GM21737 (cell line): ENCODE data around the gene HABP4.

ENCODE experiments used
- ATAC-seq: cut with Tn5 transposase; IDR thresholded peaks from one replicate; pipeline ENCODE4 v1.9.1; 2021; ENCODE audit warnings: mild to moderate bottlenecking, moderate library complexity; ENCODE audit not compliant: unreplicated experiment

The HABP4 gene, protein sequence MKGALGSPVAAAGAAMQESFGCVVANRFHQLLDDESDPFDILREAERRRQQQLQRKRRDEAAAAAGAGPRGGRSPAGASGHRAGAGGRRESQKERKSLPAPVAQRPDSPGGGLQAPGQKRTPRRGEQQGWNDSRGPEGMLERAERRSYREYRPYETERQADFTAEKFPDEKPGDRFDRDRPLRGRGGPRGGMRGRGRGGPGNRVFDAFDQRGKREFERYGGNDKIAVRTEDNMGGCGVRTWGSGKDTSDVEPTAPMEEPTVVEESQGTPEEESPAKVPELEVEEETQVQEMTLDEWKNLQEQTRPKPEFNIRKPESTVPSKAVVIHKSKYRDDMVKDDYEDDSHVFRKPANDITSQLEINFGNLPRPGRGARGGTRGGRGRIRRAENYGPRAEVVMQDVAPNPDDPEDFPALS

DNA sequence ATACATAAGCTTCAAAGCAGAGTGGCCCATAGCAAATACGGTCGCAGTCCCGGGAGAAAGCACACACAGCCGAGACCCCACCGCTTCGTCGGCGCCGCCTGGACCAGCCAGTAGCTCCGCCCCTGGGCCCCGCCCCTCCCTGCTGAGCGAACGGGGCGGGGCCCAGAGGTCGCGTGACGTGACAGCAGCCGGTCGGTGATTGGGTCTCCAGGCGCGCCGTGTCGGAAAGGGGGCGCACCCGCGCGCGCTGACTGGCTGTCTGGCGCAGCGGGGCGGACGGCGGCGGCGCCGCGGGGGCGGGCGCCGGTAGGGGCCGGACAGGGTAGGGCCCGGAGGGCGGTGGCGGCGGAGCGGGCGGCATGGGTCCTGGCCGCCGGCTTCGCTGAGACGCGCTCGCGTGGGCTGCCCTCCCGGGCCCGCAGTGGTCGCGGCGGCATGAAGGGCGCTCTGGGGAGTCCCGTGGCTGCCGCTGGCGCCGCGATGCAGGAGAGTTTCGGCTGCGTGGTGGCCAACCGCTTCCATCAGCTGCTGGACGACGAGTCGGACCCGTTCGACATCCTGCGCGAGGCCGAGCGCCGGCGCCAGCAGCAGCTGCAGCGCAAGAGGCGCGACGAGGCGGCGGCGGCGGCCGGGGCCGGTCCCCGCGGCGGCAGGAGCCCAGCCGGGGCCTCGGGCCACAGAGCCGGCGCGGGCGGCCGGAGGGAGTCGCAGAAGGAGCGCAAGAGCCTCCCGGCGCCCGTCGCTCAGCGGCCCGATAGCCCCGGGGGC is at the start of gene HABP4:
TSS of gene HABP4 (plus strand) at position 325 of the 768 bp plus-strand sequence. CDS start at position 436, 111 bp downstream.
- ATAC-seq = peak; percentile 96

DNA sequence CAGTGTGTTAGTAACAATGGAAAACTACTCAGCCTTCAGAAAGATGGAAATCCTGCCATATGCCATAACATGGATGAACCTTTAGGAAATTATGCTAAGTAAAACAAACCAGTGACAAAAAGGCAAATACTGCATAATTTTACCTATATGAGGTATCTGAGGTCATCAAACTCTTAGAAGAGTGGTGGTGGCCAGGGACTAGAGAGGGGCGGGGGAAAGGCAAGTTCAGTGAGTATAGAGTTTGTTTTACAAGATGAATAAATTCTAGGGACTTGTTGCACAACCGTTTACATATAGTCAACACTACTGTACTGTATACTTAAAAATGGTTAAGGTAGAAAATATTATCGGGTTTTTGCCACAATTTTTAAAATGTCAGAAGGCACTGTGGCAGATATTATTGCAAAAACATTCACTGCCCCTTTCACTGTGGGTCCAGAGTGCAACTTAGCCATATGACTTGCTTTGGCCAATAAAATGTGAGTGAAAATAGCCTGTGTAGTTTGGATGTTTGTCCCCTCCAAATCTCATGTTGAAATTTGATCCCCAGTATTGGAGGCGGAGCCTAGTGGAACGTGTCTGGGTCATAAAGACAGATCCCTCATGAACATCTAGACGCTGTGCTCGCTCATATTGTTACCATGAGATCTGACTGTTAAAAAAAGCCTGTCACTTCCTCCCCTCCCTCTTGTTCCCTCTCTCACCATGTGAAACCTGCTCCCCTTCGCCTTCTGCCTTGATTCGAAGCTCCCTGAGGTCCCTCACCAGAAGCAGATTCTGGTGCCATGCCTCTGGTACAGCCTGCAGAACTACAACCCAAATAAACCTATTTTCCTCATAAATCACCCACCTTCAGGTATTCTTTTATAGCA is 41.3 kb upstream of the HABP4 start:
- no peak for ATAC-seq

DNA sequence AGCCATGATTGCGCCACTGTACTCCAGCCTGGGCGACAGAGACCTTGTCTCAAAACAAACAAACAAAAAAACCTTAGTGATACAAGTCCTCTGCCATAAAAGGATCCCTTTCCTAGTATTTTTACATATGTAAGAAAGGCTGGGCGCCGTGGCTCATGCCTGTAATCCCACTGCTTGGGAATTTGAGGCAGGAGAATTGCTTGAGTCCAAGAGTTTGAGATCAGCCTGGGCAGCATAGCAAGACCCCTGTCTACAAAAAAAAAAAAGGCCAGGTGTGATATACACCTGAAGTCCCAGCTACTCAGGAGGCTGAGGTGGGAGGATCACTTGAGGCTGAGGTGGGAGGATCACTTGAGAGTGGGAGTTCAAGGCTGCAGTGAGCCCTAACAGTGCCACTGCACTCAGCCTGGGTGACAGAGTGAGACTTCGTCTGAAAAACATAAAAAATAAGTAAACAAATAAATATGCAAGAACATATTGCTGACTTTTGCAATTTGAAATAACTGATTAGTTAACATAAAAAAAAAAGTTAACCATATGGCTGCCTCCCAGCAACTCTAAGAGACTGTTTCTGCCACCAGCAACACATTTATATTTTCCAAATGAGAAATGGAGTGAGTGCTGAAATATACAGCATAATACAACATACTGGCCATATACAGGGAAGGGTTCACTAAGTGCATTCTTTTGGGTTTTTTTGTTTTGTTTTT is 38.7 kb upstream of the HABP4 start:
- ATAC-seq = no peak

DNA sequence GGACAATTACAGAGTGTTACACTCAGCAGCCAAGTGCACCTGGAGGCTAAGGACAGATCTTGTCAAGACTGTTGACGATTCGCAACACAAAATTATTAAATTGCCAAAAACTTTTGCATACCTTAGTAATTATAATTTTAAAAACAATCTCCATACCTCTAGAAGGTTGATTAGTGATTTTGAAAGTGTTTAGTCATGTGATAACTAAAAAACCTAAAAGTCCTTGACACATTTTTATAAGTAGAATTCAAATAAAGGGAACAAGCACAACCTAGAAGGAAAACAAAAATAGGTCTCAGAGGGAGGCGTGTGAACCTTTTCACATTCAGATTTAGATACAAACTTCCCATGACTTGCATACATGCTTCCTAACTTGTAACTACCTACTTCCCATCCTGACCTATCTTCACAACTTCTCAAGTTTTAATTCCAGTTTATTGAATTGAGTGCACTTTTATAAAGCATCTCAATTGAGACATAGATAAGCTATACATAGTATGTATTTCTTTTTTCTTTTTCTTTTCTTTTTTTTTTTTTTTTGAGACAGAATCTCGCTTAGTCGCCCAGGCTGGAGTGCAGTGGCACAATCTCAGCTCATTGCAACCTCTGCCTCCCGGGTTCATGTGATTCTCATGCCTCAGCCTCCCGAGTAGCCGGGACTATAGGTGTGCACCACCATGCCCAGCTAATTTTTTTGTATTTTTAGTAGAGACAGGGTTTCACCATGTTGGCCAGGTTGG is 37.6 kb upstream of the HABP4 start:
- no peak for ATAC-seq

DNA sequence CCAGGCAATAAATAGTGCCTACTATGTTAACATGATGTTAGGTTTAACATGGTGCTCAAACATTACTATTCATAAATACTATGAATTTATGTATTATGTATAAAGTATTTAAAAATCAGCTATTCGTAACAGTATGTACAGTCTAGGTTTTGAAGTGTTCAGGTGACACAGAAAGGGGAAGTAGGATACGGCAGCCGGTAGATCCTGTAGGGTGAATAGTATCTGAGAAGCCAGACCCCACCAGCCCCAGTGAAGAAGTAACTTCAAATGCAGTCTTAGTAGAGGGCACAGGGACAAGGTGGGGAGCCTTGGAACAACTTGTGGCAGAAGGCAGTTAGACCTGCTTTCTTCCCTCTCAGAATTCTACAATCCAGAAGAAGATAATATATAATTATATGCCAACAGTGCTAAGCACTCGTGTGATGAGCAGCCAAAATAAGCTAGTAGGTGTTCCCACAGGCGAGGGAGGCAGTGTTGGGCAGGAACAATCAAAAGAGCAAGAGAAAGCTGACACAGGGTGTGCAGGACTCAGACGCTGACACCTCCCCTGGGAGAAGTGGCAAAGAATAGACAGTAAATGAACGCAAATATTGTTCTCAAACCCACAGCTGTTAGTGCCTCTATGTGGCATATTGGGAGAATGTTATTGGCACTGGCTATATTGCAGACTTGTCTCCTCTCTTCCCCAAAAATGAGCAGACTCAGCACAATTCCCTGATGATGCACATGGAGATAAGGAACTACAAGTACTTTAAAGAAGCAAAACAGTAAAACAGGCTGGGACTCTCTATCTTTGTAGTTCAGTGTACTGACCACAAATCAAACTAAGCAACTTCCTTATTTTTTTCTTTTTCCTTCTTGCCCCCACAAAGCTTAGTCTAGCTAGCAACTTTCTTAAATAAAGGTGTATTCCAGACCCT is 36.4 kb upstream of the HABP4 start:
- ATAC-seq = no peak

DNA sequence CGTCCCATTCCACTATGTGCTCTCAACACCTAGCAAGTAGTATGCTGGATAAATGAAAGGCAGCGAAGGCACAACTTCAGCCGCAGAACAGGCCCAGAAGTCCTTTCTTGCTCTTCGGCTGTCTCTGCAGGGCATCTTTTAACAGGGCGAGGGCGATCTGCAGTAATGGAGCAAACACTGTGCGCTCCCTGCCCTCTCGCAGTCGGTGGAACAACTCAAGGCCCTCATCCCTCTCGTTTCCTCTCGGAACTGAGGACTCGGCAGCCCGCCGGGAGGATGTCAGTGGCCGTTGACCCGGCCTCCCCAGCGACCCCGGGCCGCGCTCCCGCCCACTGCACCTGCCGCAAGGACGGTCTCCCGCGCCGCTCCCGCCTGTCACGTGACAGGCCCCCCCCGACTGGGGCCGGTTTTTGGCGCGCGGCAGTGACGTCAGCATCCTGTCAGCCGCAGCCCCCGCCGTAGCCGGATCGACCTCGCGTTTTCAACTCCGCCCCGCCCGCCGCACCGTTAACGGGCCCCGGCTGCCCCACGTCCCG is 32.9 kb upstream of the HABP4 start:
- peak; percentile 16 for ATAC-seq

DNA sequence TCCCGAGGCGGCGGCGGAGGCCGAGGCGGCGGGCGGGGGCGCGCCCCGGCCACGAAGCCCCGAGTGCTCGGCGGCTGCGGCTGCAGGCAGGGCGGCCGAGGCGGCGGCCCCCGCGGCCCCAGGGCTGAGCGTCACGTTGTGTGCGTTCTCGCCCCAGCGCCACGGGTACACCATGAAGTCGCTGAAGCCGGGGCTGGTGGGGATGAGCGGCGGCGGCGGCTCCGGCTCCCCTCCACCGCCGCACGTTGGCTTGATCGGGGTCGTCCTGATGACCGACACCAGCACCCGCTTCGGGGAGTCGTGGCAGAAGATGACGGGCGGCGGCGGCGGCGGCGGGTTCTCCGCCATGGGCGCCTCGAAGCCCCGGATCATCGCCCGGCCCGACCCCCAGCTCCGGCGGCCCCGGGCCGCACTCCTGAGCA is 32.3 kb upstream of the HABP4 start:
- ATAC-seq = peak; percentile 0

DNA sequence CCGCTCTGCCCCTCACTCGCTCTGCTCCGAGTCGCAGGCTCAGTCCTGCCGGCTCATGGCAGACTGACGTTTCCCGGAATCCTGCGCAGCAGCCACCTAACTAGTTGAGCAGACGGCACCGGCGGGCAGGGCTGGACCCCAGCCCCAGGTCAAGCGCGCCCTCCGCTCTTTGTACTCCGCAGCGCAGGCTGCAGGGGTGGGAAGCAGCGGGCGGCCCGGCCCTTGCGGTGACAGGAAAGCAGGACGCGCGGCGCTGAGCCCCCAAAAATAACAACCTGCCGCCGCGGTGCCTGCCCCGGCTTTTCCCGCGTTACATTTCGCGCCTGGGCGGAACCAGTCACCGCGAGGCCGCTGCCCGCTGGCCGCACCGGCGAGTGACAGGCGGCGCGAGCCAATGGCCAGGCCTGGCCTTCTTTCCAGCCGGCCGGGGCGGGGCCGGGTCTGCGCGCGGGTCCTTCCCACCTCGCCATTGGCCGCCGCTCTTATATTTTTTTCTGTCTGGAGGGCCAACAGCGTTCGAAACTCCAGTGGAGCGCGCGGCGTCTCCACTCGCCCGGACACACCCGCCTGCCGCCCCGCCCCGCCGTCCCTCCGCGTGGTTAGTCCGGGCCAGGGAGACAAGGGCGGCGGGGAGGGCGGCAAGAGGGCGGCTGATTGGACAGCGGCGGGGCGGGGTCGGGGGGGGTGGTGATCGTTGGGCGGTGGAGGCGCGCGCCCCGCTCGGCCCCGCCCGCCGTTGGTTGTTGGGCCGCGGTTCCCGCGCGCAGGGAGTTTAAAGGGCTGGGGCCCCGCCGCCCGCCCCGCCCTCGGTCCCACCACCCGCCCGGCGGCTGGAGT is 31.7 kb upstream of the HABP4 start, which contains the start of gene ZNF367:
TSS of gene ZNF367 (minus strand) at position 288 of the 837 bp plus-strand sequence. CDS start 338 bp downstream, outside the sequence.
- ATAC-seq = peak; percentile 57

DNA sequence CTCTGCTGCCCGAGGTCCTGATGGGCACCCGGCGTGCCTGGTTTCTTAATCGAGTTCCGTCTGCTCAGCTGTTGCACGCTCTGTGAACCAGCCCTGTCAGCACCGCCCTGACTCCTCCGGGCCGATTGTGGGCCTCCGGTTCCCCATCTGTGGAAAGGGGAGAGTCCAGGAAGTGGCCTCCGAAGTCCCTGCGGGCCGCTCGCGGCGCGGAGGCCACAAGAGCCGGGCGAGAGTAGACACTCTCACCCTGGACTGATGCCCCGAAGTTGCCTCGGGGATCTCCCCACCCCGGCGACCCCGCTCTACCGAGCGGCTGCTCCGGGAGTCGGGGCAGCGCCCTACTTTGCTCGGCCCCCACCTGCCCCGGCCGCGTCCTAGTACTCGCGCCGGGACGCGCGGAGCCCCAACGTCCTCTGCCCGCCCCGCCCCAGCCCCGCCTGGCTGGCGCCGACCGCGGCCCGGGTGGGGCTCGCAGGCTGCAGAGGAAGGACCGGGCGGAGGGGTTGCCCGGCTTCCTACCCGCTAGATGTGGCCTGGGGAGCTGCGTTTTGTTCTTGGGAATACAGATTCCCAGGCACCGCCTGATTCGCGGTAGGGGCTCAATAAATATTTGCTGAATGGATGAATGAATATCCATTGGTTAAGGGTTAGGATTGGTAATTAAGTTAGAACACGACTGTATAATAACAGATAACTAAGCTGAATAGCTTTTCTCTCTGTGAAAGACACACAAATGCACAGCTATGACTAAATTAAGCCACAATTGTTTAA is 30.9 kb upstream of the HABP4 start:
- ATAC-seq = peak; percentile 33

DNA sequence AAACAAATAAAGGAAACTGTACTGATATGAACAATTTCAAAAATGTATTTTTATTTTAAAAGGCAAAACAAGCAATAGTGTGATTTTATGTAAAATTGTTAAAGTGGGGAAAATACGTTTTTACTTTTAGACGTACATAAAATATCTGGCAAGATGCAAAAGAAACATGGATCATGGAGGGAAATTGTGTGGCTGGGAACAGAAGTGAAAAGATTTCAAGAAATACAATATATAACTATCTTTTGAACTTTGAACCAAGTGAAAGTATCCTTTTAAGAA is 30.3 kb upstream of the HABP4 start:
- no peak for ATAC-seq

DNA sequence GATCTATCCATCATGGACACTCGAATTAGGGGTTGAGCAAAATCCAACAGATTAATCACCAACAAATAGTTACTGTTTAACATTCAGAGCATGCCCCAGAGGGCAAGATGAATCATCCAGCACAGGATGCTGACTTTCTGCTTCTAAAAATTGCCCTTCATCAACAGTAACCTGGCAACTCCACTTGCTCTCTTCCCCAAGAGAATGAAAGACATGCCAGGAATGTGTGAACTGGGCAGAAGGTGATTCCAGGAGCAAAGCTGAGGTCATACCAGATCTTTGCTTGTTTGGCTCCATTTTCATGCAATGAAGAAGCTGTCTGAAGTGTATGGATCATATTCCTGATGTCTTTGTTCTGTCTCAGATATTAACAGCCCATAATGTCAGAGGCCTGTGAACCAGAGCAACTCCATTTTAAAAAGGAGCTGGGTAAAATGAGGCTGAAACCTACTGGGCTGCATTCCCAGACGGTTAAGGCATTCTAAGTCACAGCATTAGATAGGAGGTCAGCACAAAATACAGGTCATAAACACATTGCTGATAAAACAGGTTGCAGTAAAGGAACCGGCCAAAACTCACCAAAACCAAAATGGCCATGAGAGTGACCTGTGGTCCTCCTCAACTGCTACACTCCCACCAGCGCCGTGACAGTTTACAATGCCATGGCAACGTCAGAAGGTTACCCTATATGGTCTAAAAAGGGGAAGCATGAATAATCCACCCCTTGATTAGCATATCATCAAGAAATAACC is 29.3 kb upstream of the HABP4 start:
- no peak for ATAC-seq

DNA sequence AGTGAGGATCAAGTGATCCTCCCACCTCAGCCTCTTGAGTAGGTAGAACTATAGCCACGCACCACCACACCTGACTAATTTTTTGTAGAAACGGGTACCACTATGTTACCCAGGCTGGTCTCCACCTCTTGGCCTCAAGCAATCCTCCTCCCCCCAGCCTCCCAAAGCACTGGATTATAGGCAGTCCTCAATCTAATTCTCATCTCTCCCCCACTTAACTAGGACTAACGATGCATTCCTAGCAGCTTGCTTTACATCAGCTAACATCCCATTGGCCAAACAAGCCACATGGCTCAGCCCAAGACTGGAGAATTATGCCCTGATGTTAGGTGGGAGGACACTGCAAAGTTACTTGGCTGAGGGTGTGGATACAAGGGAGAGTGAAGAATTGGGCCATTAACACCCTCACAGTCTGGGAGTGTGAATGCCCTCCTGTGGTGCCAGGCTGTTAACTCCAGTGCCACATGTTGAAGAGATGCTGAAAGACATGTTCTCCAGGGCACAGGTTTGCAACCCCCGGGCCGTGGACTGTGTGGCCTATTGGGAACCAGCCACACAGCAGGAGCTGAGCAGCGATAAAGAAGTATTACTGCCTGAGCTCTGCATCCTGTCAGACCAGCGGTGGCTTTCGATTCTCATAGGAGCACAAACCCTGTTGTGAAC is 26.5 kb upstream of the HABP4 start:
- ATAC-seq = no peak

DNA sequence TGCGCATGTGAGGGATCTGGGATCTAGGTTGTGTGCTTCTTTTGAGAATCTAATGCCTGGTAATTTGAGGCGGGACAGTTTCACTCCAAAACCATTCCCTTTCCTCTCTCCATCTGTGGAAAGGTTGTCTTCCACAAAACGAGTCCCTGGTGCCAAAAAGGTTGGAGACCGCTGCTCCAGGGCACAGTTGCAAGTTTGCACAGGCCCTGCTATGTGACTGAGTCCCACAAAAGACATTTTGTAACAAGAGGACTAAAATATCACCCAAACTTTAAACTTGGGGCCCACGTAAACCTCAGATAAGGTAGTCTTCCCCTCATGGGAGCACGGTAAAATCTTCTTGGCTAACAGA is 26.0 kb upstream of the HABP4 start:
- no peak for ATAC-seq

DNA sequence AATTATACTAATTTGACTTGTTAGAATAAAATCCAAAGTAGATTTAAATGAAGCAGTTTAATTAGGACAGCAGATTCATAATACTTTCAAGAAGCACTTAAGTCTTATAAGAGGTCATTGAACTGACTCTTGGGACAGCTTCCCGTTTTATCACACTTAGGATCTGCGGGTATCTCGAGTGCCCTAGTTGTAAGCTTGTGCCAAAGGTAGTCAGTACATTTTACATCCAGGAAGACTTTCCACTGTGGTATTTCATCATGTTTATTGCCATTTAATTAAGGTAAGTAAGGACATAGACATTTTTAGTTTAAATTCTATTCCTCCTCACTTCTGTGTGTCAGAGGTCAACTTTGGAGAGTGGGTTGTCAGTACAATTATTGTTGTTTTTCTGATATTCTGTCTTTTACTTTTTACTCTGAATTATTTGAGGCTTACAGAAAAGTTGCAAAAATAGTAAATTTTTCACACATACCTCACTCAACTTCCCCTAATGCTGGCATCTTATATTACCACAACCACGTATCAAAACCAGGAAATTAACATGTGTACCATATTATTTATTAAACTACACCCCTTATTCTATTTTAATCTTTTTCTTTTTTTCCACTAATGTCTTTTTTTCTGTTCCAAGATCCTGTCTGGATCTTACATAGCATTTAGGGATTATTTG is 24.3 kb upstream of the HABP4 start:
- no peak for ATAC-seq

DNA sequence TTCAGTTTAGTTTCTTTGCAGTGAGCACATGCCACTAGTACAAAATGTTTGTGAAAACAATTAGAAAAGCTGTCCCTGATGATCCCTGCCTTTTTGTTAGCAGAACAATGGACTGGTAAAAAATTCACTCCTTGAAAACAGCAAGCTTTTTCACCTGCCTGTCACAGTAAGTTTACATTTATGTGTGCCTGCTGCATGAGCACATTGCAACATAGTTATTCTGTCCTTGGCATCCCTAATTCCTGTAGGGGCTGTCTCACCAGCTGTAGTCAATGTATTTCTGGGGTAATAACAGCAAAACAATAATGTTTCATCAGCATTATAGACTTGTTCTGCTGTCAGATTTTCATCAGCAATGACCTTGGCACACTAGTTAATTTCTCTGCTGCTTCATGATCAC is 20.2 kb upstream of the HABP4 start:
- ATAC-seq = no peak
